ENCODE data around the gene ST8SIA5. TPM values are rescaled to one million over a fixed set of nuclear protein-coding genes. Genes with fewer than 3 reads are reported as not detected.

Gene ST8SIA5
- total RNA-seq, 1 experiment from 2014 or later: not detected

- ChIA-PET POLR2A (no interaction called here), CTCF (no interaction called here)
- H3K4me1 Mint-ChIP-seq (ENCODE audit: insufficient read depth, unreplicated experiment): no peaks in the 10 kb centered on the region
- DNase-seq (ENCODE audit: unreplicated experiment): no peak
- intact Hi-C loops (cut with micrococcal nuclease): no loop called here
- TF ChIP-seq, protein P1, sequence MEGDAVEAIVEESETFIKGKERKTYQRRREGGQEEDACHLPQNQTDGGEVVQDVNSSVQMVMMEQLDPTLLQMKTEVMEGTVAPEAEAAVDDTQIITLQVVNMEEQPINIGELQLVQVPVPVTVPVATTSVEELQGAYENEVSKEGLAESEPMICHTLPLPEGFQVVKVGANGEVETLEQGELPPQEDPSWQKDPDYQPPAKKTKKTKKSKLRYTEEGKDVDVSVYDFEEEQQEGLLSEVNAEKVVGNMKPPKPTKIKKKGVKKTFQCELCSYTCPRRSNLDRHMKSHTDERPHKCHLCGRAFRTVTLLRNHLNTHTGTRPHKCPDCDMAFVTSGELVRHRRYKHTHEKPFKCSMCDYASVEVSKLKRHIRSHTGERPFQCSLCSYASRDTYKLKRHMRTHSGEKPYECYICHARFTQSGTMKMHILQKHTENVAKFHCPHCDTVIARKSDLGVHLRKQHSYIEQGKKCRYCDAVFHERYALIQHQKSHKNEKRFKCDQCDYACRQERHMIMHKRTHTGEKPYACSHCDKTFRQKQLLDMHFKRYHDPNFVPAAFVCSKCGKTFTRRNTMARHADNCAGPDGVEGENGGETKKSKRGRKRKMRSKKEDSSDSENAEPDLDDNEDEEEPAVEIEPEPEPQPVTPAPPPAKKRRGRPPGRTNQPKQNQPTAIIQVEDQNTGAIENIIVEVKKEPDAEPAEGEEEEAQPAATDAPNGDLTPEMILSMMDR (IDR thresholded peaks at IDR 0.05; ENCODE audit: unreplicated experiment): no peak
- H3K36me3 Mint-ChIP-seq (ENCODE audit: insufficient read depth, unreplicated experiment): no peaks in the 10 kb centered on the region
- H3K27me3 Mint-ChIP-seq (ENCODE audit: insufficient read depth, unreplicated experiment): no peaks in the 10 kb centered on the region
- H3K9me3 Mint-ChIP-seq (ENCODE audit: unreplicated experiment): peaks cover 12% of the 10 kb centered on the region
- no peak overlapping the region for H3K4me3 Mint-ChIP-seq (ENCODE audit: unreplicated experiment)
- no peak overlapping the region for H3K27ac Mint-ChIP-seq (ENCODE audit: low read depth, unreplicated experiment)
- no TSS peak for BruUV-seq (replicated peaks)
Observed at GRCh38 chr18:46732201-46732600, 24.7 kb downstream of the ST8SIA5 start.

DNA sequence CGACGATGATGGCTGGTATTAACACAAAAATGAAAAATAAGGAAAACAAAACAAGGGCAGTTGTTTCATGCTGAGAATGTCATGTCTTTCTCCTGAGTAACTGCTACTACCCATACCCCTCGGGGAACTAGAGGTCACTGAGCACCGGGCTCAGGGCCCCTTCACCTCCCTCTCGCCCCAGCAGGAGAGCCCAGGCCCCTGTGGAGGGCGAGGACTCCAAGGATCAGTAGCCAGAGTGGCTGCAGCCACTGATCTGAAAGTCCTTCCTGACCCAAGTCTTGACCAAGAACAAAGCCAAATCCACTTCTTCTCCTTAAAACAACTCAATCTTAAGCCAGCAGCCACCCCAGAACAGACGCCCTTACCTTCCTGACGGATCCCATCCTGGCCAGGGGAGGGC lies 25.5 kb downstream of the ST8SIA5 start:
- POLR2A ChIA-PET: no interaction called here
- DNase-seq (ENCODE audit: unreplicated experiment): no peak
- TF ChIP-seq, protein P1 (IDR thresholded peaks at IDR 0.05; ENCODE audit: unreplicated experiment): no peak
- H3K9me3 Mint-ChIP-seq (ENCODE audit: unreplicated experiment): peaks cover 12% of the 10 kb centered on the region
- intact Hi-C loops (cut with micrococcal nuclease): no loop called here
- BruUV-seq (replicated peaks): no TSS peak
- no peaks in the 10 kb centered on the region for H3K36me3 Mint-ChIP-seq (ENCODE audit: insufficient read depth, unreplicated experiment)
- CTCF ChIA-PET: no interaction called here
- H3K27me3 Mint-ChIP-seq (ENCODE audit: insufficient read depth, unreplicated experiment): no peaks in the 10 kb centered on the region
- no peak overlapping the region for H3K27ac Mint-ChIP-seq (ENCODE audit: low read depth, unreplicated experiment)
- H3K4me3 Mint-ChIP-seq (ENCODE audit: unreplicated experiment): no peak overlapping the region
- H3K4me1 Mint-ChIP-seq (ENCODE audit: insufficient read depth, unreplicated experiment): no peaks in the 10 kb centered on the region

- TF ChIP-seq, protein P1 (IDR thresholded peaks at IDR 0.05; ENCODE audit: unreplicated experiment): no peak
- Mint-ChIP-seq H3K9me3 (ENCODE audit: unreplicated experiment) (peaks cover 12% of the 10 kb centered on the region), H3K27ac (ENCODE audit: low read depth, unreplicated experiment) (no peak overlapping the region), H3K36me3 (ENCODE audit: insufficient read depth, unreplicated experiment) (no peaks in the 10 kb centered on the region), H3K27me3 (ENCODE audit: insufficient read depth, unreplicated experiment) (no peaks in the 10 kb centered on the region), H3K4me3 (ENCODE audit: unreplicated experiment) (no peak overlapping the region), H3K4me1 (ENCODE audit: insufficient read depth, unreplicated experiment) (no peaks in the 10 kb centered on the region)
- no peak for DNase-seq (ENCODE audit: unreplicated experiment)
- ChIA-PET POLR2A (no interaction called here), CTCF (no interaction called here)
- no TSS peak for BruUV-seq (replicated peaks)
- intact Hi-C loops (cut with micrococcal nuclease): no loop called here
Observed at GRCh38 chr18:46728219-46728930, 28.5 kb downstream of the ST8SIA5 start.

DNA sequence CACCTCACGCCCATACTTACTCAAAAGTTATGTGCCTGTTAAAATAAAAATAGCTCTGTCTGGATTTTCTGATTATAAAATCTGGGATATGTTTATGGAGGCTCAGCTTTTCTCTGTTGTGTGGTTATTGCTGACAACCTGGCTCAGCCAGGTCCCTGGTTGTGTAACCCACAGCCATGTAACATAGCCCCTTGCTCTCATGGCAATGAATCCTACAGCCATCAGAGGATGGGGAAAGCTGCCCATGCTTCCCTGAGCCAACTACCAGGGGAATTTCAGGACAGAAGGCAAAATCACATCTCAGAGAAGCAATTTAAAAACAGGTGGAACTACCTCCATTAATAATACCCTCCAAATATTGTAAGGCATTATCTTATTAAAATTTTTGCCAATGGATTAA lies 29.7 kb downstream of the ST8SIA5 start:
- no peak for DNase-seq (ENCODE audit: unreplicated experiment)
- Mint-ChIP-seq H3K27ac (ENCODE audit: low read depth, unreplicated experiment) (no peak overlapping the region), H3K36me3 (ENCODE audit: insufficient read depth, unreplicated experiment) (no peaks in the 10 kb centered on the region), H3K9me3 (ENCODE audit: unreplicated experiment) (peaks cover 12% of the 10 kb centered on the region), H3K27me3 (ENCODE audit: insufficient read depth, unreplicated experiment) (peaks cover 2% of the 10 kb centered on the region), H3K4me1 (ENCODE audit: insufficient read depth, unreplicated experiment) (no peaks in the 10 kb centered on the region), H3K4me3 (ENCODE audit: unreplicated experiment) (no peak overlapping the region)
- ChIA-PET CTCF (no interaction called here), POLR2A (no interaction called here)
- TF ChIP-seq, protein P1 (IDR thresholded peaks at IDR 0.05; ENCODE audit: unreplicated experiment): no peak
- intact Hi-C loops (cut with micrococcal nuclease): no loop called here
- BruUV-seq (replicated peaks): no TSS peak

Measured in MCF 10A (cell line).